KMS-11 (cell line): ENCODE results near the gene PWP1.

Experiments
- H2AFZ ChIP-seq: fragments of 200-600 bp; sonication (generic); 2 replicates; pipeline ENCODE4 v1.6.1; 2016; ENCODE audit warnings: antibody characterized with exemption, mixed run types, low read depth
- H3K27ac ChIP-seq: fragments of 200-600 bp; sonication (generic); 2 replicates; pipeline ENCODE4 v1.6.1; 2016; ENCODE audit warnings: mild to moderate bottlenecking, mixed run types
- H3K27me3 ChIP-seq: fragments of 200-600 bp; sonication (generic); 2 replicates; pipeline ENCODE4 v1.6.1; 2017; ENCODE audit warnings: mild to moderate bottlenecking, low read depth, mixed run types, moderate library complexity; ENCODE audit not compliant: insufficient read depth
- H3K36me3 ChIP-seq: fragments of 200-600 bp; sonication (generic); 2 replicates; pipeline ENCODE4 v1.6.1; 2017; ENCODE audit warnings: mild to moderate bottlenecking, mixed run types; ENCODE audit not compliant: insufficient read depth
- H3K4me1 ChIP-seq: fragments of 200-600 bp; sonication (generic); 2 replicates; pipeline ENCODE4 v1.6.1; 2016; ENCODE audit warnings: mild to moderate bottlenecking, low read depth, mixed run types; ENCODE audit not compliant: poor library complexity, severe bottlenecking
- H3K4me2 ChIP-seq: fragments of 200-600 bp; sonication (generic); 2 replicates; pipeline ENCODE4 v1.7.0; 2016; ENCODE audit warnings: mild to moderate bottlenecking, mixed run types
- H3K4me3 ChIP-seq: fragments of 200-600 bp; sonication (generic); IDR thresholded peaks from 2 replicates; pipeline ENCODE4 v1.6.1; 2017; ENCODE audit warnings: low read depth, low read length, mixed read lengths; ENCODE audit not compliant: insufficient read depth
- H3K79me2 ChIP-seq: fragments of 200-600 bp; sonication (generic); 2 replicates; pipeline ENCODE4 v1.6.1; 2016; ENCODE audit warnings: low read depth, mixed run types; ENCODE audit not compliant: insufficient read depth
- H3K9ac ChIP-seq: fragments of 200-600 bp; sonication (generic); 2 replicates; pipeline ENCODE4 v1.6.1; 2016; ENCODE audit warnings: mild to moderate bottlenecking, mixed run types
- H4K20me1 ChIP-seq: fragments of 200-600 bp; sonication (generic); 2 replicates; pipeline ENCODE4 v1.6.1; 2016; ENCODE audit warnings: mild to moderate bottlenecking, mixed run types; ENCODE audit not compliant: insufficient read depth
- TF ChIP-seq, protein P1 (sequence below): fragments of 200-600 bp; sonication (generic); conservative IDR thresholded peaks from 2 replicates; pipeline ENCODE4 v1.6.1; 2017; ENCODE audit warnings: low read depth, mild to moderate bottlenecking, antibody characterized with exemption, low read length, moderate library complexity, mixed read lengths

Gene PWP1

GRCh38 chr12:107735763-107736162 is 50.2 kb downstream of the PWP1 start:
- no peak overlapping the region for H3K9ac ChIP-seq
- H3K79me2 ChIP-seq, result no peaks in the 10 kb centered on the region
- H3K36me3 ChIP-seq, result no peaks in the 10 kb centered on the region; the same call in 1 of the 2 replicates
- H2AFZ ChIP-seq, result no peak overlapping the region
- TF ChIP-seq, protein P1, sequence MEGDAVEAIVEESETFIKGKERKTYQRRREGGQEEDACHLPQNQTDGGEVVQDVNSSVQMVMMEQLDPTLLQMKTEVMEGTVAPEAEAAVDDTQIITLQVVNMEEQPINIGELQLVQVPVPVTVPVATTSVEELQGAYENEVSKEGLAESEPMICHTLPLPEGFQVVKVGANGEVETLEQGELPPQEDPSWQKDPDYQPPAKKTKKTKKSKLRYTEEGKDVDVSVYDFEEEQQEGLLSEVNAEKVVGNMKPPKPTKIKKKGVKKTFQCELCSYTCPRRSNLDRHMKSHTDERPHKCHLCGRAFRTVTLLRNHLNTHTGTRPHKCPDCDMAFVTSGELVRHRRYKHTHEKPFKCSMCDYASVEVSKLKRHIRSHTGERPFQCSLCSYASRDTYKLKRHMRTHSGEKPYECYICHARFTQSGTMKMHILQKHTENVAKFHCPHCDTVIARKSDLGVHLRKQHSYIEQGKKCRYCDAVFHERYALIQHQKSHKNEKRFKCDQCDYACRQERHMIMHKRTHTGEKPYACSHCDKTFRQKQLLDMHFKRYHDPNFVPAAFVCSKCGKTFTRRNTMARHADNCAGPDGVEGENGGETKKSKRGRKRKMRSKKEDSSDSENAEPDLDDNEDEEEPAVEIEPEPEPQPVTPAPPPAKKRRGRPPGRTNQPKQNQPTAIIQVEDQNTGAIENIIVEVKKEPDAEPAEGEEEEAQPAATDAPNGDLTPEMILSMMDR, result no peak
- H3K27me3 ChIP-seq, result no peaks in the 10 kb centered on the region
- no peak overlapping the region for H3K4me2 ChIP-seq
- no peak overlapping the region for H3K27ac ChIP-seq
- no peaks in the 10 kb centered on the region for H4K20me1 ChIP-seq
- no peaks in the 10 kb centered on the region for H3K4me1 ChIP-seq
- no peak overlapping the region for H3K4me3 ChIP-seq

GRCh38 chr12:107736914-107737313 is 51.3 kb downstream of the PWP1 start:
- Histone ChIP-seq H3K4me1 (no peaks in the 10 kb centered on the region), H3K79me2 (no peaks in the 10 kb centered on the region), H3K36me3 (no peaks in the 10 kb centered on the region; the same call in 1 of the 2 replicates), H3K4me2 (no peak overlapping the region), H3K27me3 (no peaks in the 10 kb centered on the region), H3K4me3 (no peak overlapping the region), H3K27ac (no peak overlapping the region), H4K20me1 (no peaks in the 10 kb centered on the region), H2AFZ (no peak overlapping the region), H3K9ac (no peak overlapping the region)
- TF ChIP-seq, protein P1, result no peak

- TF ChIP-seq, protein P1, result no peak
- no peaks in the 10 kb centered on the region for H3K79me2 ChIP-seq
- no peak overlapping the region for H3K4me3 ChIP-seq
- H2AFZ ChIP-seq, result no peak overlapping the region
- no peaks in the 10 kb centered on the region for H3K36me3 ChIP-seq
- H3K9ac ChIP-seq, result no peak overlapping the region
- no peak overlapping the region for H3K4me2 ChIP-seq
- no peaks in the 10 kb centered on the region for H3K4me1 ChIP-seq
- H3K27ac ChIP-seq, result no peak overlapping the region
- H4K20me1 ChIP-seq, result no peaks in the 10 kb centered on the region
- H3K27me3 ChIP-seq, result no peaks in the 10 kb centered on the region
These were observed 62.9 kb downstream of the PWP1 start for GRCh38 chr12:107748472-107748871.

DNA sequence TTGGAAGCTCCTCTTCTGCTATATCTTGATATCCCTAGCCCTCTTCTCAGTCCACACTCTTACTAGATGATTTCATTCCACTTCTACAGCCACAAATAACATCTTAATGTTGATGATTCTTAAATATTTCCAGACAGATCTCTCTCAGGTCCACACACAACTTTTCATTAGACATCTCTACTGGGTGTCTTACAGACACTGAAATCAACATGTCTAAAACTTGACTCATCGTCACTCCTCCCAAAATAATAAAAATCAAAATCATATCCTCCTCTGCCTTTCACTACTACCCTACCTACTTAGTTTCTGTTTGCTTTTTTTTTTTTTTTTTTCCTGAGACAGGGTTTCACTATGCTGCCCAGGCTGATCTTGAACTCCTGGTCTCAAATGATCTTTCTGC is 63.5 kb downstream of the PWP1 start:
- Histone ChIP-seq H3K27ac (no peak overlapping the region), H3K27me3 (no peaks in the 10 kb centered on the region), H4K20me1 (no peaks in the 10 kb centered on the region), H3K4me3 (no peak overlapping the region), H3K4me1 (no peaks in the 10 kb centered on the region), H3K9ac (no peak overlapping the region), H3K4me2 (no peak overlapping the region), H2AFZ (no peak overlapping the region), H3K36me3 (no peaks in the 10 kb centered on the region), H3K79me2 (no peaks in the 10 kb centered on the region)
- TF ChIP-seq, protein P1, result no peak
